Activated CD4-positive, alpha-beta T cell treated with anti-CD3 and anti-CD28 coated beads, Interleukin-2, amount 50 U/mL, for 48 hours (primary cell): ENCODE measurements around the gene CUX1.

Source experiments
- DNase-seq, 2 experiments: peaks; one replicate each; pipeline ENCODE4 v3.0.0-alpha.2; 2020

Gene CUX1

GRCh38 chr7:102080434-102081243, 263.2 kb downstream of the CUX1 start:
- DNase-seq: no peak

GRCh38 chr7:102081244-102081627, 263.8 kb downstream of the CUX1 start:
- no peak for DNase-seq

DNA sequence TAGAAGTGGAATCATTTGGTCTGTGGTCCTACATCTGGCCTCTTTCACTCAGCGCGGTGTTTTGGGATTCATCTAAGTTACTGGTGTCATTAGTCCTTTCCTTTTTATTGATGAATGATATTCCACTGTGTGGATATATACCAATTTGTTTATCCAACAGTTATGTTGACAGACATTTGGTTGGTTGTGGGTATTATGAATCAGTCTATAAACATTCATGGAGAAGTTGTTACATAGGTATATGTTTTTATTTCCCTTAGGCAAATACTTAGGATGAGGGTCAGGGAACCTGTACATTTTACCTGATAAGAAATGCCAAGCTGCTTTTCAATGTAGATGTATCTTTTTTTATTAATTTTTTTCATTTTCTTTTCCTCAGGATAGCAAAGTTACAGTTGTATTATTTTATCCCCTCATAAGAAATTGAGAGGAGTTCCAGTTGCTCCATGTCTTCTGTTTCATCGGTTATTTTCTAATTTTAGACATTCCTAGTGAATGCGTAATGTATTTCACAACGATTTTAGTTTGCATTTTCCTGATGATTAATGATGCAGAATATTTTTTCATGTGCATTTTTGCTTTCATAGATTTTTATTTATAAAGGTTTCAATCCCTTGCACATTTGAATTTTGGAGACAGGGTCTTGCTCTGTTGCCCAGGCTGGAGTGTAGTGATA, 265.4 kb downstream of the CUX1 start:
- no peak for DNase-seq

- no peak for DNase-seq
Observed at GRCh38 chr7:102085218-102085772, 267.9 kb downstream of the CUX1 start.

GRCh38 chr7:102089175-102090098, 272.0 kb downstream of the CUX1 start:
- no peak for DNase-seq

- no peak for DNase-seq
Observed at GRCh38 chr7:102093599-102094315, 276.3 kb downstream of the CUX1 start.

- DNase-seq: no peak
Observed at GRCh38 chr7:102094316-102094650, 276.9 kb downstream of the CUX1 start.

GRCh38 chr7:102095321-102096011, 278.0 kb downstream of the CUX1 start:
- no peak for DNase-seq

- DNase-seq: no peak
Observed at GRCh38 chr7:102096012-102096332, 278.5 kb downstream of the CUX1 start.

- no peak for DNase-seq
Observed at GRCh38 chr7:102096706-102097427, 279.4 kb downstream of the CUX1 start.

DNA sequence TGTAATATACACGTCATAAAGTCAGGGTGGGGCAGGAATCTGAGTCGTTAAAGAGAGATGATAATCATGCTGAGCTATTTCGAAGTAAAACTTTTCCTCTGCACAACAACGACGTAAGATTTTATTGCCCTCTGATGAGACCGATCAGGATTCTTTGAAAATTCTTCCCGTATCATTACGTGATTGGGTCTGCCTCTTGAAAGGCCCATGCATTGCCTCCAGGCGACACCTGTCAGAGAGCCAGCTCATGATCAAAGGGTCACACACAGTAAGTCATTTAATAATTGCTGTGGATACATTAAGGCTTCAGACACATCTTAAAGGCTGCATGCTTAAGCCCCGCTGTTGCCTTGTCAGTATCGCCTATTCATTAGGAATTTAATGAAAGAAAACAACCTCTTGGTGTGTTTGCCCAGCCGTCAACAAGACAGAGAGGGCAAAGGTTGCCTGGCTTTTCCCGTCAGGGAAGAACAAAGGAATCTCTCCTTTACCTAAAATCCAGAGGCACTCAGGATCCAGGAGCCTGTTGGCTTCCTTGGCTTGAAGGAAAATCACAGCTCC, 280.3 kb downstream of the CUX1 start:
- no peak for DNase-seq

GRCh38 chr7:102098986-102099385, 281.6 kb downstream of the CUX1 start:
- DNase-seq: no peak

- no peak for DNase-seq
Observed at GRCh38 chr7:102099474-102099873, 282.0 kb downstream of the CUX1 start.

GRCh38 chr7:102101111-102101551, 283.7 kb downstream of the CUX1 start:
- DNase-seq: no peak

DNA sequence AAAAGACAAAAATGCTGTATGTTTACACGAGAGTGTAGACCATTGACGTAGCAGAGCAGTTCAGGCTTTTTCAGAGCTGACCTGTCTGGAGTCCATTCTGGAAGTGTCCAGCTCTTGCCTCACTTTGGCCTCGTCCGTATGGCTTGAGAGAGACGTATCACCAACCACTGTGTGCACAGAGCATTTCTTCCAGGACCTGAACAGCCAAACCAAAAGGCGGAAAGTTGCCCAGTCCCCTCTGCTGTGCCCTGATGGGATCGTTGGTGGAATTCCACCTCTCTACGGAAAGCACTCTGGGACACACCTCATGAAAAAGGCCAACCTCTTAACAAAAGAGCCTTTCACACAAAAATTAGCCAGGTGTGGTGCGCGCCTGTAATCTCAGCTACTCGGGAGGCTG, 284.5 kb downstream of the CUX1 start:
- no peak for DNase-seq

- DNase-seq: no peak
Observed at GRCh38 chr7:102103027-102103372, 285.6 kb downstream of the CUX1 start.

DNA sequence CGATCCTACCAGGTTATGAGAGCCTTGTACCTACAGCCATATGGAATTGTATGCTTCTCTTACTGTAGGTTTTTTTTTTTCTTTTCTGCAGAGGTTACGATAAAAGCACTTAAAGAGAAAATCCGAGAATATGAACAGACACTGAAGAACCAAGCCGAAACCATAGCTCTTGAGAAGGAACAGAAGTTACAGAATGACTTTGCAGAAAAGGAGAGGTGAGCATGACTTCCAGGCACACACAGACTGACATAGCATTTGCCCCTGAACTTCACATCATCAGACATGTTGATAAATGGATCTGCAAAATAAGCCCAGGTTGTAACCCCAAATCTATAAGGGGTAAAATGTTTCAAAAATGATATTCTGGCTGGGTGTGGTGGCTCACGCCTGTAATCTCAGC, 286.8 kb downstream of the CUX1 start:
- no peak for DNase-seq

- DNase-seq: no peak
Observed at GRCh38 chr7:102106625-102107024, 289.2 kb downstream of the CUX1 start.

- DNase-seq: no peak
Observed at GRCh38 chr7:102107474-102108104, 290.2 kb downstream of the CUX1 start.
